ENCODE results near the gene KLC1. TPM values are rescaled to one million over a fixed set of nuclear protein-coding genes. Genes with fewer than 3 reads are reported as not detected.
"Not testable (repeated sequence)": the region's sequence is repeated elsewhere in the genome, so short reads cannot be mapped to it uniquely, and the experiment has no call there.

Gene KLC1
- total RNA-seq, 4 donors from 2014 or later, result 214 to 500 (median 268) TPM

- TF ChIP-seq POLR2A (IDR thresholded peaks at IDR 0.05) (no peak), CTCF (IDR thresholded peaks at IDR 0.05) (no peak)
- 82 to 83% methylated on average over 3 of the region's 3 CpGs for WGBS, 2 donors
- DNase-seq (ENCODE audit: low spot score in 2 of 2), result no peak
- no peak overlapping the region for H3K4me3 ChIP-seq (ENCODE audit: low read depth, poor library complexity, severe bottlenecking)
- intact Hi-C loops (cut with DNase I; ENCODE audit: low total_unique reads), result no loop called here
Measured at GRCh38 chr14:103652806-103653205, 23.8 kb downstream of the KLC1 start.

GRCh38 chr14:103653336-103653735, 24.3 kb downstream of the KLC1 start:
- intact Hi-C loops (cut with DNase I; ENCODE audit: low total_unique reads); DNase-seq (ENCODE audit: low spot score in 2 of 2); H3K4me3 ChIP-seq (ENCODE audit: low read depth, poor library complexity, severe bottlenecking): not testable (repeated sequence)
- 54 to 55% methylated on average over 10 of the region's 10 CpGs for WGBS, 2 donors

- 70 to 76% methylated on average over 4 of the region's 4 CpGs for WGBS, 2 donors
- intact Hi-C loops (cut with DNase I; ENCODE audit: low total_unique reads), result no loop called here
- TF ChIP-seq CTCF (IDR thresholded peaks at IDR 0.05) (no peak), POLR2A (IDR thresholded peaks at IDR 0.05) (no peak)
Measured at GRCh38 chr14:103653805-103654204, 24.8 kb downstream of the KLC1 start.

GRCh38 chr14:103654619-103655018, 25.6 kb downstream of the KLC1 start:
- intact Hi-C loops (cut with DNase I; ENCODE audit: low total_unique reads), result no loop called here
- 76 to 78% methylated on average over 6 of the region's 6 CpGs for WGBS, 2 donors
- H3K4me3 ChIP-seq (ENCODE audit: low read depth, poor library complexity, severe bottlenecking), result no peak overlapping the region
- TF ChIP-seq CTCF (IDR thresholded peaks at IDR 0.05) (no peak), POLR2A (IDR thresholded peaks at IDR 0.05) (no peak)
- DNase-seq (ENCODE audit: low spot score in 2 of 2), result no peak

More at GRCh38 chr14:103653805-103654204, 24.8 kb downstream of the KLC1 start:
- DNase-seq (ENCODE audit: low spot score in 2 of 2), result no peak
- no peak overlapping the region for H3K4me3 ChIP-seq (ENCODE audit: low read depth, poor library complexity, severe bottlenecking)

GRCh38 chr14:103656031-103656755, 27.2 kb downstream of the KLC1 start:
- no peak for DNase-seq (ENCODE audit: low spot score in 2 of 2)
- no peak overlapping the region for H3K4me3 ChIP-seq (ENCODE audit: low read depth, poor library complexity, severe bottlenecking)
- TF ChIP-seq CTCF (IDR thresholded peaks at IDR 0.05) (no peak), POLR2A (IDR thresholded peaks at IDR 0.05) (no peak)
- intact Hi-C loops (cut with DNase I; ENCODE audit: low total_unique reads), result no loop called here
- 73 to 78% methylated on average over 4 of the region's 4 CpGs for WGBS, 2 donors

GRCh38 chr14:103656756-103657133, 27.7 kb downstream of the KLC1 start:
- TF ChIP-seq POLR2A (IDR thresholded peaks at IDR 0.05), result no peak
- TF ChIP-seq CTCF (IDR thresholded peaks at IDR 0.05), result no peak
- intact Hi-C loops (cut with DNase I; ENCODE audit: low total_unique reads), result no loop called here
- no peak overlapping the region for H3K4me3 ChIP-seq (ENCODE audit: low read depth, poor library complexity, severe bottlenecking)
- WGBS, 2 donors, result 95 to 100% methylated on average over 1 of the region's 1 CpG
- DNase-seq (ENCODE audit: low spot score in 2 of 2), result no peak
